HepG2 (cell line): Measurements from ENCODE around the gene DNAJC5. TPM values are rescaled to one million over a fixed set of nuclear protein-coding genes. Genes with fewer than 3 reads are reported as not detected.

Experiments
- ELF1 ChIP-seq: sonication (generic); formaldehyde crosslinking; IDR thresholded peaks from 2 replicates; pipeline ENCODE4 v1.4.0; 2020; ENCODE audit warnings: missing genetic modification reagents
- ELF4 ChIP-seq: sonication (generic); formaldehyde crosslinking; IDR thresholded peaks from 2 replicates; pipeline ENCODE4 v1.5.0; 2020; ENCODE audit warnings: missing genetic modification reagents, mild to moderate bottlenecking, moderate library complexity, borderline replicate concordance
- ETV5 ChIP-seq: IDR thresholded peaks from 2 replicates; pipeline ENCODE4 v1.6.1; 2018; ENCODE audit warnings: missing biosample characterization, missing genetic modification reagents, inconsistent platforms, borderline replicate concordance
- HINFP ChIP-seq: sonication (generic); formaldehyde crosslinking; IDR thresholded peaks from 2 replicates; pipeline ENCODE4 v1.4.0; 2020; ENCODE audit warnings: low read depth, mild to moderate bottlenecking, missing genetic modification reagents
- HIVEP1 ChIP-seq: sonication (generic); formaldehyde crosslinking; IDR thresholded peaks from 2 replicates; pipeline ENCODE4 v1.4.0; 2020; ENCODE audit warnings: mild to moderate bottlenecking, missing genetic modification reagents
- HNRNPH1 ChIP-seq: fragments of 200-400 bp; formaldehyde crosslinking; optimal IDR thresholded peaks from 2 replicates; pipeline ENCODE3; 2017; ENCODE audit warnings: mild to moderate bottlenecking, low read depth, low read length
- ISX ChIP-seq: sonication (generic); formaldehyde crosslinking; conservative IDR thresholded peaks from 2 replicates; pipeline ENCODE4 v1.5.0; 2020; ENCODE audit warnings: missing genetic modification reagents
- KDM5A ChIP-seq: fragments of 200-600 bp; sonication (generic); IDR thresholded peaks from 2 replicates; pipeline ENCODE4 v1.7.0; 2018; ENCODE audit warnings: antibody characterized with exemption, mild to moderate bottlenecking, low read length, borderline replicate concordance
- NCOR1 ChIP-seq: fragments of 200-600 bp; sonication (generic); IDR thresholded peaks from 2 replicates; pipeline ENCODE4 v1.7.0; 2017; ENCODE audit warnings: antibody characterized with exemption, low read length, borderline replicate concordance
- NFIB ChIP-seq: sonication (generic); formaldehyde crosslinking; IDR thresholded peaks from 2 replicates; pipeline ENCODE4 v1.9.0; 2021; ENCODE audit warnings: missing genetic modification reagents, mild to moderate bottlenecking, borderline replicate concordance
- POLR2AphosphoS2 ChIP-seq: IDR thresholded peaks from 2 replicates; pipeline ENCODE4 v1.6.1; 2011; ENCODE audit warnings: low read depth, low read length, improper control_type of control experiment
- POLR2AphosphoS5 ChIP-seq: IDR thresholded peaks from 2 replicates; pipeline ENCODE4 v1.6.1; 2012; ENCODE audit warnings: low read depth, low read length
- REL ChIP-seq: sonication (generic); formaldehyde crosslinking; conservative IDR thresholded peaks from 2 replicates; pipeline ENCODE4 v1.8.0; 2022; ENCODE audit warnings: mild to moderate bottlenecking, missing genetic modification reagents, moderate library complexity
- SETDB1 ChIP-seq: sonication (generic); formaldehyde crosslinking; IDR thresholded peaks from 2 replicates; pipeline ENCODE4 v1.5.1; 2020; ENCODE audit warnings: missing genetic modification reagents, mild to moderate bottlenecking, borderline replicate concordance
- SYNCRIP ChIP-seq: fragments of 200-400 bp; formaldehyde crosslinking; IDR thresholded peaks from 2 replicates; pipeline ENCODE4 v1.6.1; 2018; ENCODE audit warnings: mild to moderate bottlenecking, low read depth, low read length; ENCODE audit not compliant: insufficient read depth
- TCF7L2 ChIP-seq: IDR thresholded peaks from 2 replicates; pipeline ENCODE4 v1.6.1; 2011; ENCODE audit warnings: mild to moderate bottlenecking, low read depth, low read length, moderate library complexity
- THAP7 ChIP-seq: sonication (generic); formaldehyde crosslinking; IDR thresholded peaks from 2 replicates; pipeline ENCODE4 v1.8.1; 2023; ENCODE audit warnings: mild to moderate bottlenecking, missing genetic modification reagents
- ZFX ChIP-seq: sonication (generic); formaldehyde crosslinking; IDR thresholded peaks from 2 replicates; pipeline ENCODE4 v1.4.0; 2020; ENCODE audit warnings: mild to moderate bottlenecking, low read depth, missing genetic modification reagents, moderate library complexity
- ZKSCAN8 ChIP-seq: IDR thresholded peaks from 2 replicates; pipeline ENCODE4 v1.6.1; 2016; ENCODE audit warnings: borderline replicate concordance, missing genetic modification reagents, missing compliant biosample characterization
- ZNF20 ChIP-seq: sonication (generic); formaldehyde crosslinking; IDR thresholded peaks from 2 replicates; pipeline ENCODE4 v1.4.0; 2020; ENCODE audit warnings: mild to moderate bottlenecking, moderate library complexity, missing genetic modification reagents
- ZNF282 ChIP-seq: fragments of 450-650 bp; IDR thresholded peaks from 2 replicates; pipeline ENCODE4 v1.6.1; 2018; ENCODE audit not compliant: partially characterized antibody
- ZNF329 ChIP-seq: sonication (generic); formaldehyde crosslinking; IDR thresholded peaks from 2 replicates; pipeline ENCODE4 v1.9.0; 2021; ENCODE audit warnings: low read depth, mild to moderate bottlenecking, missing genetic modification reagents
- ZNF557 ChIP-seq: sonication (generic); formaldehyde crosslinking; IDR thresholded peaks from 2 replicates; pipeline ENCODE4 v1.4.0; 2020; ENCODE audit warnings: missing genetic modification reagents
- ZNF558 ChIP-seq: sonication (generic); formaldehyde crosslinking; IDR thresholded peaks from 2 replicates; pipeline ENCODE4 v1.9.0; 2022; ENCODE audit warnings: mild to moderate bottlenecking, missing genetic modification reagents, borderline replicate concordance
- ZNF597 ChIP-seq: sonication (generic); formaldehyde crosslinking; IDR thresholded peaks from 2 replicates; pipeline ENCODE4 v1.5.0; 2020; ENCODE audit warnings: missing genetic modification reagents
- ZNF605 ChIP-seq: sonication (generic); formaldehyde crosslinking; IDR thresholded peaks from 2 replicates; pipeline ENCODE4 v1.8.0; 2022; ENCODE audit warnings: mild to moderate bottlenecking, missing genetic modification reagents
- ZNF644 ChIP-seq: IDR thresholded peaks from 2 replicates; pipeline ENCODE4 v1.6.1; 2016; ENCODE audit warnings: low read depth
- polyA plus RNA-seq, 8 experiments: library from polyadenylated mRNA; depleted of rRNA in 3 of 8; stranded (reverse) in 7 of 8; unstranded in 1 of 8; fragments of >200 nt; fragmentation: Illumina TruSeq in 4 of 8; extraction: Trizol in 4 of 8; gene quantifications; 2 replicates each; pipeline versions ENCODE4 v1.2.1 to v1.2.3, GENCODE V29; 2011 to 2016; ENCODE audit warnings: low read depth in 4 of 8, missing spikeins in 1 of 8, mixed read lengths in 1 of 8; ENCODE audit not compliant: insufficient read depth in 1 of 8
- total RNA-seq, 5 experiments: library from RNA; depleted of rRNA; stranded (reverse); fragments of >200 nt; fragmentation: Illumina TruSeq; extraction: Trizol; gene quantifications; 2 replicates each; pipeline ENCODE4 v1.2.3, GENCODE V29; 2016; ENCODE audit warnings: low read depth in 1 of 5

The DNAJC5 gene
- total and polyA plus RNA-seq, 2 of the 13 experiments (the other 11 are each of a cell fraction or from before 2014, with no cell fraction given) = 42.8 to 64.5 TPM

GRCh38 chr20:63957004-63957689 is 62.2 kb downstream of the DNAJC5 start (continued):
- TF ChIP-seq SYNCRIP = no peak
- TF ChIP-seq SETDB1 = no peak
- no peak for TF ChIP-seq ZNF329 (CRISPR knock-in tag)
- TF ChIP-seq ZNF644 (CRISPR knock-in tag) = no peak
- no peak for TF ChIP-seq ZNF282
- TF ChIP-seq KDM5A = peak; percentile 2; the same call in 1 of the 2 replicates
- peak; percentile 81 for TF ChIP-seq HINFP (CRISPR knock-in tag)
- peak; percentile 63; the same call in 1 of the 2 replicates for TF ChIP-seq ZKSCAN8 (CRISPR knock-in tag)
- TF ChIP-seq ZNF20 = no peak
- TF ChIP-seq ELF1 (CRISPR knock-in tag) = peak; percentile 65; the same call in 1 of the 2 replicates
- TF ChIP-seq ISX = no peak
- peak; percentile 94 for TF ChIP-seq HIVEP1
- no peak; the same call in 1 of the 2 replicates for TF ChIP-seq THAP7 (CRISPR knock-in tag)
- 0 out of 2 replicates have a peak, but pooled peaks have one; percentile 28 for TF ChIP-seq NCOR1
- TF ChIP-seq TCF7L2 = no peak
- peak; percentile 28 for TF ChIP-seq HNRNPH1
- no peak for TF ChIP-seq ZNF597 (CRISPR knock-in tag)
- no peak for TF ChIP-seq NFIB
- peak; percentile 88; the same call in 1 of the 2 replicates for TF ChIP-seq ZNF557 (CRISPR knock-in tag)
- TF ChIP-seq ZNF558 (CRISPR knock-in tag) = no peak
- peak; percentile 71 for TF ChIP-seq ETV5 (CRISPR knock-in tag)
- peak; percentile 96 for TF ChIP-seq POLR2AphosphoS5
- TF ChIP-seq ZNF605 (CRISPR knock-in tag) = no peak
- TF ChIP-seq ELF4 (CRISPR knock-in tag) = no peak
- TF ChIP-seq REL (CRISPR knock-in tag) = no peak
- no peak for TF ChIP-seq POLR2AphosphoS2
- TF ChIP-seq ZFX (CRISPR knock-in tag) = peak; percentile 98
